GM12891 (cell line): ENCODE measurements around the gene REX1BD.

Experiments used
- DNase-seq: peaks from one replicate; pipeline ENCODE4 v3.0.0; 2011; ENCODE audit warnings: low spot score; ENCODE audit not compliant: insufficient read length
- FAIRE-seq: peaks from 2 replicates; lab custom pipeline; 2011; peaks lifted over from hg19 to GRCh38; lab: Jason Lieb, UNC
- PAX5 ChIP-seq: IDR thresholded peaks from 2 replicates; pipeline ENCODE4 v1.6.1; 2011; ENCODE audit warnings: low read length, moderate library complexity, mild to moderate bottlenecking; ENCODE audit not compliant: insufficient read depth, severe bottlenecking
- POLR2A ChIP-seq: IDR thresholded peaks from 2 replicates; pipeline ENCODE4 v1.6.1; 2011; ENCODE audit warnings: low read depth, low read length, control low read depth
- POLR2AphosphoS5 ChIP-seq: IDR thresholded peaks from 2 replicates; pipeline ENCODE4 v1.6.1; 2011; ENCODE audit warnings: low read depth, low read length, control low read depth
- POU2F2 ChIP-seq: IDR thresholded peaks from 2 replicates; pipeline ENCODE4 v1.6.1; 2011; ENCODE audit warnings: low read depth, mild to moderate bottlenecking, control low read depth, low read length, moderate library complexity
- SPI1 ChIP-seq: IDR thresholded peaks from 2 replicates; pipeline ENCODE4 v1.6.1; 2011; ENCODE audit warnings: low read depth, low read length, control low read depth
- TAF1 ChIP-seq: IDR thresholded peaks from 2 replicates; pipeline ENCODE4 v1.6.1; 2011; ENCODE audit warnings: low read depth, low read length, control low read depth

Gene REX1BD

GRCh38 chr19:18608805-18609716 is 20.5 kb downstream of the REX1BD start:
- DNase-seq (no peak), FAIRE-seq (no peak)
- TF ChIP-seq POU2F2 = no peak
- no peak for TF ChIP-seq SPI1
- TF ChIP-seq PAX5 = no peak
- no peak for TF ChIP-seq POLR2A
- no peak for TF ChIP-seq POLR2AphosphoS5
- no peak for TF ChIP-seq TAF1

- no peak for FAIRE-seq
- no peak for DNase-seq
- TF ChIP-seq SPI1 (no peak), POLR2A (no peak), PAX5 (no peak), POU2F2 (no peak), TAF1 (no peak), POLR2AphosphoS5 (no peak)
Measured at GRCh38 chr19:18609717-18610051, 21.1 kb downstream of the REX1BD start.

GRCh38 chr19:18610245-18610555 is 21.6 kb downstream of the REX1BD start:
- FAIRE-seq = no peak

GRCh38 chr19:18610556-18611326 is 22.1 kb downstream of the REX1BD start:
- TF ChIP-seq POU2F2 (no peak), PAX5 (no peak), POLR2AphosphoS5 (no peak), POLR2A (no peak), TAF1 (no peak), SPI1 (no peak)
- no peak for DNase-seq
- FAIRE-seq = no peak

More at GRCh38 chr19:18610245-18610555, 21.6 kb downstream of the REX1BD start:
- TF ChIP-seq PAX5 = no peak
- no peak for TF ChIP-seq POU2F2
- no peak for TF ChIP-seq TAF1
- DNase-seq = no peak

- FAIRE-seq (no peak), DNase-seq (no peak)
- TF ChIP-seq POU2F2 (no peak), SPI1 (no peak), POLR2A (no peak), PAX5 (no peak), POLR2AphosphoS5 (no peak), TAF1 (no peak)
Measured at GRCh38 chr19:18611327-18612050, 22.9 kb downstream of the REX1BD start.

- no peak for DNase-seq
- TF ChIP-seq SPI1 (no peak), PAX5 (no peak), TAF1 (no peak), POLR2A (no peak), POU2F2 (no peak), POLR2AphosphoS5 (no peak)
- FAIRE-seq = peak; percentile 5
Measured at GRCh38 chr19:18612051-18612771, 23.6 kb downstream of the REX1BD start.

GRCh38 chr19:18612772-18613588 is 24.4 kb downstream of the REX1BD start, which contains the start of gene TMEM59L:
TMEM59L (plus strand) TSS chr19:18612870; CDS start chr19:18612959, 89 bp downstream.
- no peak for FAIRE-seq
- TF ChIP-seq SPI1 (no peak), POU2F2 (no peak), TAF1 (no peak), POLR2A (no peak), PAX5 (no peak), POLR2AphosphoS5 (no peak)
- no peak for DNase-seq

- DNase-seq (no peak), FAIRE-seq (no peak)
- no peak for TF ChIP-seq SPI1
- no peak for TF ChIP-seq TAF1
- no peak for TF ChIP-seq PAX5
- no peak for TF ChIP-seq POLR2AphosphoS5
- no peak for TF ChIP-seq POLR2A
- TF ChIP-seq POU2F2 = no peak
Measured at GRCh38 chr19:18613589-18614234, 25.1 kb downstream of the REX1BD start.
